LNCAP (cell line): ENCODE measurements around the gene GALNT6.

Source experiments
- TF ChIP-seq, protein P1 (sequence below): fragments of 450-650 bp; IDR thresholded peaks from 2 replicates; pipeline ENCODE4 v1.5.1; 2017; ENCODE audit warnings: mild to moderate bottlenecking

GALNT6 gene

DNA sequence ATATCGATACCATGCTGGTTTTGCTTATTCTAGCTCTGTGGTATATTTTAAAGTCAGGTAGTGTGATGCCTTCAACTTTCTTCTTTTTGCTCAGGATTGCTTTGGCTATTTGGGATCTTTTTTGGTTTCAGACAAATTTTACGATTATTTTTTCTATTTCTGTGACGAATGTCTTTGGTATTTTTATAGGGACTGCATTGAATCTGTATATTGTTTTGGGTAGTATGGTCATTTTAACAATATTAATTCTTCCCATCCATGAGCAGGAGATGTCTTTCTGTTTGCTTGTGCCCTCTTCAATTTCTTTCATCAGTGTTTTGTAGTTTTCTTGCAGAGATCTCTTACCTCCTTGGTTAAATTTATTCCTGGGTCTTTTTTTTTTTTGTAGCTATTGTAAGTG is 22.6 kb upstream of the GALNT6 start:
- TF ChIP-seq, protein P1, sequence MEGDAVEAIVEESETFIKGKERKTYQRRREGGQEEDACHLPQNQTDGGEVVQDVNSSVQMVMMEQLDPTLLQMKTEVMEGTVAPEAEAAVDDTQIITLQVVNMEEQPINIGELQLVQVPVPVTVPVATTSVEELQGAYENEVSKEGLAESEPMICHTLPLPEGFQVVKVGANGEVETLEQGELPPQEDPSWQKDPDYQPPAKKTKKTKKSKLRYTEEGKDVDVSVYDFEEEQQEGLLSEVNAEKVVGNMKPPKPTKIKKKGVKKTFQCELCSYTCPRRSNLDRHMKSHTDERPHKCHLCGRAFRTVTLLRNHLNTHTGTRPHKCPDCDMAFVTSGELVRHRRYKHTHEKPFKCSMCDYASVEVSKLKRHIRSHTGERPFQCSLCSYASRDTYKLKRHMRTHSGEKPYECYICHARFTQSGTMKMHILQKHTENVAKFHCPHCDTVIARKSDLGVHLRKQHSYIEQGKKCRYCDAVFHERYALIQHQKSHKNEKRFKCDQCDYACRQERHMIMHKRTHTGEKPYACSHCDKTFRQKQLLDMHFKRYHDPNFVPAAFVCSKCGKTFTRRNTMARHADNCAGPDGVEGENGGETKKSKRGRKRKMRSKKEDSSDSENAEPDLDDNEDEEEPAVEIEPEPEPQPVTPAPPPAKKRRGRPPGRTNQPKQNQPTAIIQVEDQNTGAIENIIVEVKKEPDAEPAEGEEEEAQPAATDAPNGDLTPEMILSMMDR, result no peak

DNA sequence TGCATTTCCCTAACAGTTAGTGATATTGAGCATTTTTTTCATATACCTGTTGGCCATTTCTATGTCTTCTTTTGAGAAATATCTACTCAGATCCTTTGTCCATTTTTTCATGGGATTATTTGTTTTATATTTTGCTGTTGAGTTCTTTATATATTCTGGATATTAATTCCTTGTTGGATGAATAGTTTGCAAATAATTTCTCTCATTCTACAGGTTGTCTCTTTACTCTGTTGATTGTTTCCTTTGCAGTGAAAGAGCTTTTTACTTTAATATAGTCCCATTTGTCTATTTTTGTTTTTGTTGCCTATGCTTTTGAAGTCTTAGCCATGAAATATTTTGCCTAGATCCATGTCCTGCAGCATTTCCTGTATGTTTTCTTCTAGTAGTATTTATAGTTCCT is 21.9 kb upstream of the GALNT6 start:
- TF ChIP-seq, protein P1, result no peak

DNA sequence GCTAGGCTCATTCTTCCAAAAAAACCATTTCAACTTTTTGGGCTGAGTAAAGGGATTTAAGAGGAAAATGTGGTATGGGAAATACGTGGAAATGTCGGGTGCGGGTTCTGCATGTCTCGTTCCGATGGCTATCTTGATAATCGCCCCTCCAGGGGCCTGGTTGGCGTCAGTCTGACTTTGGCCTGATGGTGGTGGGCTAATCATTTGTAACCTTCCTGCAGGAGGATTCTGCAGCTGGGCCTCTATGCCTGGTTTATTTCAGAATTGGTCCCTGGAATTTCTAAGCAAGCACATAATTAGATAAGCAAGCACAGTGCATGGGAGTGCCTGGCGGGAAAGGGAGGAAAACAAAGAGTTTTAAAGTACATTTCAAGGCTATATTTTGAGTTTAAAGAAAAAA is 18.6 kb upstream of the GALNT6 start:
- TF ChIP-seq, protein P1, result no peak

DNA sequence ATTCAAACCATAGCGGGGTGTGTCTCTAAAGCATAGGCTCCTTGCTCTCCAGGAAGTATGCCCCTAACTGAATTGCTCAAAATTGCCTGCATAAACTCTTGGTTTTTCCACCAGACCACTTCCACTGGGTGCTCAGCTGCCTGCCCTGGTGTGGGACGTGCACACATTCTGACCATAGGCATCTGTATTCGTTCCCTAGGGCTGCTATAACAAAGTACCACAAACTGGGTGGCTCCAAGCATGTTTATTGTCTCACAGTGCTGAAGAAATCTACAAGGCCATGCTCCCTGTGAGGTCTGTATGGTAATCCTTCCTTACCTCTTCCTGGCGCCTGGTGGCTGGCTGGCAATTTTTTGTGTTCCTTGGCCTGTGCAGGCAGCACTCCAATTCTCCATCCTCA is 16.4 kb upstream of the GALNT6 start:
- TF ChIP-seq, protein P1, result no peak

DNA sequence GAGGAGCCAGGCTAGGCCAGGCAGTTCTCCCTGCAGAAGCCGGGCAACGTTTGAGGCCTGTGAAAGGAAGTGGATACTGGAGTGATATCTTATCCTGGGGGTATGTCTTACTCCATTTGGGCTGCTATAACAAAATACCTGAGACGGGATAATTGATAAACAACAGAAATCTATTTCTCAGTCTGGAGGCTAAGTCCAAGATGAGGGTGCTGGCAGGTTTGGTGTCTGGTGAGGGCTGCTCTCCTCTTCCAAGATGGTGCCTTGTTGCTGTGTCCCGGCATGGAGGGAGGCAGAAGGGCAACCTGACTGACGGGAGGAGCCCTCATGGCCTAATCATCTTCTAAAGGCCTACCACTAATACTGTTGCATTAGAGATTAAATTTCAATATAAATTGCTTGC is 15.7 kb upstream of the GALNT6 start:
- TF ChIP-seq, protein P1, result no peak

DNA sequence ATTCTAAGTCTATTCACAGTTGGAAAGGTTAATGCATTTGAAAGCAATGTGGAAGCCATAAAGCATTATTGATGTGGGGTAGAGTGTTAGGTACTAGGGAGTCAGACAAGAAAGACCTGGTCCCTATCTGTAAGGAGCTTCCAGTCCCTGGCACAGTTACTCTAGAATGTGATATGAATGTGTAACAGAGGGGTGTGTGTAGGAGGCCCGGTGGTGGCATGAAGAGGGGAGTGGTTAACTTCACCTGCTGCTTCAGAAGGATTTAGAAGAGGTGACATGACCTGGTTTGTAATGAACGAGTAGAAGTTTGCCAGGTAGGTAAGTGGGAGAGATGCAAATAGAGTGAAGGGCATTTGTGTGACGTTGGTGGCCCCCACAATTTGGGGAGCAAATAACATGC is 15.1 kb upstream of the GALNT6 start:
- TF ChIP-seq, protein P1, result no peak

DNA sequence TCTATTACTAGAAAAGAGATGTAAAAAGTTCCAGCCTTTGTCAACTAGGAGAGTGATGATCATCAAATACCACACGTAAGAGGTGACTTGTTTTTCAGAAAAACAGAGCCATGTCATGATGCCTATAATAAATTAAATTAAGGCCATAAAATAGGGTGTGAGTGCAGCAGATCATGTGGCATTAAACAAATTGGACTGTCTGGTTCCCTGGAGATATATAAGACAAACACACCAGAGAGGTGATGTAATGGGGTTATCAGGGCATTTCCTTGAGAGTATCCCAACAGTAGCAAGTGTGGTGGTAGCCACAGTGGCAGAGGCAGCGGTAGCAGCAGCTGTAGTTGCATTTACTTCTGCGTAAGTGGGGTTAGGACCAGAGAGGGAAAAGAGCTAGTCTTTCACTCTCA is 14.6 kb upstream of the GALNT6 start:
- TF ChIP-seq, protein P1, result no peak

DNA sequence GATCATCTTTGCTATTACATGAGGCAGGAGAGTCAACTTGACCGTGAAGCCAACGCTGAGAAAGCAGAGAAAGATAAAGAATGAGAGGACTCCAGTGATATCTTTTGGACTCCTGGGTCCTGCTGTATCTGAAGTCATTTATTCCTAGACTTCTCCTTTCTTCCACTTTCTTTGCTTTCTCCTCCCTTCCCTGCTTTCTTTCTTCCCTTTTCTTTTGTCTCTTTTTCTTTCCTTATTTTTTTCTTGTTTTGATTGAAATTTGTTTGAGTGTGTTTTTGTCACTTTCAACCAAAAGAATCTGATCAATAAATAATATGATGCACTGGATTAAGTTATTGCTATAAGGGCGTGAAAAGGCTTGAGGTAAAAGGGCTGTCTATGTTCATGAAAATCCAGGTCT is 13.4 kb upstream of the GALNT6 start:
- TF ChIP-seq, protein P1, result no peak
